Liver (tissue), 3 donors: ENCODE measurements around the gene CCDC91.

ENCODE experiments used
- FOXA1 ChIP-seq: IDR thresholded peaks from 2 replicates; pipeline ENCODE4 v1.6.1; 2016; ENCODE audit warnings: antibody characterized with exemption
- MAX ChIP-seq: IDR thresholded peaks from 2 replicates; pipeline ENCODE4 v1.6.1; 2016; ENCODE audit warnings: antibody characterized with exemption
- RAD21 ChIP-seq, 2 donors: IDR thresholded peaks; 2 replicates each; pipeline ENCODE4 v1.6.1; 2016; ENCODE audit warnings: antibody characterized with exemption in 2 of 2, mild to moderate bottlenecking in 2 of 2
- TAF1 ChIP-seq: conservative IDR thresholded peaks from 2 replicates; pipeline ENCODE4 v1.6.1; 2016; ENCODE audit warnings: antibody characterized with exemption, mild to moderate bottlenecking
- YY1 ChIP-seq: IDR thresholded peaks from 2 replicates; pipeline ENCODE4 v1.6.1; 2016; ENCODE audit warnings: antibody characterized with exemption, mild to moderate bottlenecking
- TF ChIP-seq, protein P1 (sequence below): fragments of 150-350 bp; IDR thresholded peaks from 2 replicates; pipeline ENCODE4 v1.5.1; 2017; ENCODE audit warnings: improper control_type of control experiment, low read depth, low read length; ENCODE audit not compliant: missing input control
- TF ChIP-seq, protein P2 (sequence below): IDR thresholded peaks from 2 replicates; pipeline ENCODE4 v1.6.1; 2016; ENCODE audit warnings: antibody characterized with exemption
- donor health status: healthy.
- donor health status: healthy.

DNA sequence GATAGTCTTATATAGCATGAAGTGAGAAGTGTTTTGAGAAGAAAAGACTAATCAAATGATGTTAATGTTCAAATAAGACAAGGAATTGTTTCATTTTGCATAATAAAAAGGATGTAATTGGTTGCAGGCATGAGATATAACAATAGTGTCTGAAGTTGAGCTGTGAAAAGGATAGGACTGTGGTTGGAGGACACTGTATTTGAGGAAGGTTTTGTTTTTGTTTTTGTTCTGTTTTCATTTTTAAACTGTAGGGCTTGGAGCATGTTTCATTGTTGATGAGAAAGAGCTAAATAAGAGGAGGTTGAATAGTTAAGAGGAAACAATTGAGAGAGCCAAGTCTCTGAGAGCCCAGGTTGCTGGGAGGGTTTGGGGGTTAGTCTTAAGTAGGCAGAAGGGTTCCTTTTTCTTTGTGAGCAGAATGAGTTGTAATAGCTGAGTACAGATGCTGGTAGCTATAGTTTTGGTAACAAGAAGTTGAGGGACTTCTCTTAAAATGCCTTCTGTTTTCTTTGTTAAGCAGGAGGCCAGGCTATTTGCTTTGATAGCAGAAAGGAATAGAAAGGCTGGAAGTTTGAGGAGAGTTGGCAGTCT is 58.4 kb downstream of the CCDC91 start:
- TF ChIP-seq MAX = no peak
- TF ChIP-seq, protein P1, sequence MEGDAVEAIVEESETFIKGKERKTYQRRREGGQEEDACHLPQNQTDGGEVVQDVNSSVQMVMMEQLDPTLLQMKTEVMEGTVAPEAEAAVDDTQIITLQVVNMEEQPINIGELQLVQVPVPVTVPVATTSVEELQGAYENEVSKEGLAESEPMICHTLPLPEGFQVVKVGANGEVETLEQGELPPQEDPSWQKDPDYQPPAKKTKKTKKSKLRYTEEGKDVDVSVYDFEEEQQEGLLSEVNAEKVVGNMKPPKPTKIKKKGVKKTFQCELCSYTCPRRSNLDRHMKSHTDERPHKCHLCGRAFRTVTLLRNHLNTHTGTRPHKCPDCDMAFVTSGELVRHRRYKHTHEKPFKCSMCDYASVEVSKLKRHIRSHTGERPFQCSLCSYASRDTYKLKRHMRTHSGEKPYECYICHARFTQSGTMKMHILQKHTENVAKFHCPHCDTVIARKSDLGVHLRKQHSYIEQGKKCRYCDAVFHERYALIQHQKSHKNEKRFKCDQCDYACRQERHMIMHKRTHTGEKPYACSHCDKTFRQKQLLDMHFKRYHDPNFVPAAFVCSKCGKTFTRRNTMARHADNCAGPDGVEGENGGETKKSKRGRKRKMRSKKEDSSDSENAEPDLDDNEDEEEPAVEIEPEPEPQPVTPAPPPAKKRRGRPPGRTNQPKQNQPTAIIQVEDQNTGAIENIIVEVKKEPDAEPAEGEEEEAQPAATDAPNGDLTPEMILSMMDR = no peak
- no peak for TF ChIP-seq TAF1
- no peak for TF ChIP-seq RAD21 (IDR thresholded peaks at IDR 0.05)
- TF ChIP-seq, protein P2, sequence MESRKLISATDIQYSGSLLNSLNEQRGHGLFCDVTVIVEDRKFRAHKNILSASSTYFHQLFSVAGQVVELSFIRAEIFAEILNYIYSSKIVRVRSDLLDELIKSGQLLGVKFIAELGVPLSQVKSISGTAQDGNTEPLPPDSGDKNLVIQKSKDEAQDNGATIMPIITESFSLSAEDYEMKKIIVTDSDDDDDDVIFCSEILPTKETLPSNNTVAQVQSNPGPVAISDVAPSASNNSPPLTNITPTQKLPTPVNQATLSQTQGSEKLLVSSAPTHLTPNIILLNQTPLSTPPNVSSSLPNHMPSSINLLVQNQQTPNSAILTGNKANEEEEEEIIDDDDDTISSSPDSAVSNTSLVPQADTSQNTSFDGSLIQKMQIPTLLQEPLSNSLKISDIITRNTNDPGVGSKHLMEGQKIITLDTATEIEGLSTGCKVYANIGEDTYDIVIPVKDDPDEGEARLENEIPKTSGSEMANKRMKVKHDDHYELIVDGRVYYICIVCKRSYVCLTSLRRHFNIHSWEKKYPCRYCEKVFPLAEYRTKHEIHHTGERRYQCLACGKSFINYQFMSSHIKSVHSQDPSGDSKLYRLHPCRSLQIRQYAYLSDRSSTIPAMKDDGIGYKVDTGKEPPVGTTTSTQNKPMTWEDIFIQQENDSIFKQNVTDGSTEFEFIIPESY = no peak
- TF ChIP-seq FOXA1 = no peak
- TF ChIP-seq YY1 = no peak
